GM21528 (cell line): ENCODE results near the gene GABRB1.
A peak's percentile ranks its signal among the peaks of the same experiment; 100 is the strongest.

Source experiments
- ATAC-seq: cut with Tn5 transposase; IDR thresholded peaks from one replicate; pipeline ENCODE4 v1.9.1; 2021; ENCODE audit warnings: mild to moderate bottlenecking, moderate library complexity; ENCODE audit not compliant: unreplicated experiment, low FRiP score

GABRB1 gene

DNA sequence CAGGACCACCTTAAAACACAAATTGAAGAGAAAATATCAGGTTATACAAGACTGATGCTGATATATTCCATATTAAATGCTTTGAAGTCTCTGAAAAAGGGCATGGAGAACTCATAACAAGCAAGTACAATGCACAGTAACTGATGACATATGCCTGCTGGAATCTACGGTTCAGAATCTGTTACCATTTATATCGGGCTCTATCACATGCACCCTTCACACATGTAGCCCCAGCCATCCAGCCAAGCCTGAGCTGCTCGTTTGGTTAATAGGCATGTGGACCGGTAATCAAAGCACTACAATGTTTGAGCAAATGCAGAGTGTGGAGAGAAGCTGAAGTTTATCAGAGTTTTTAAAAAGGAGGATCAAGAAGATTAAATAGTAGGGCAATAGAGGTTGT lies 420.3 kb downstream of the GABRB1 start:
- ATAC-seq, result no peak

- ATAC-seq, result peak; percentile 34
Observed at GRCh38 chr4:47462799-47463234, 431.4 kb downstream of the GABRB1 start.

DNA sequence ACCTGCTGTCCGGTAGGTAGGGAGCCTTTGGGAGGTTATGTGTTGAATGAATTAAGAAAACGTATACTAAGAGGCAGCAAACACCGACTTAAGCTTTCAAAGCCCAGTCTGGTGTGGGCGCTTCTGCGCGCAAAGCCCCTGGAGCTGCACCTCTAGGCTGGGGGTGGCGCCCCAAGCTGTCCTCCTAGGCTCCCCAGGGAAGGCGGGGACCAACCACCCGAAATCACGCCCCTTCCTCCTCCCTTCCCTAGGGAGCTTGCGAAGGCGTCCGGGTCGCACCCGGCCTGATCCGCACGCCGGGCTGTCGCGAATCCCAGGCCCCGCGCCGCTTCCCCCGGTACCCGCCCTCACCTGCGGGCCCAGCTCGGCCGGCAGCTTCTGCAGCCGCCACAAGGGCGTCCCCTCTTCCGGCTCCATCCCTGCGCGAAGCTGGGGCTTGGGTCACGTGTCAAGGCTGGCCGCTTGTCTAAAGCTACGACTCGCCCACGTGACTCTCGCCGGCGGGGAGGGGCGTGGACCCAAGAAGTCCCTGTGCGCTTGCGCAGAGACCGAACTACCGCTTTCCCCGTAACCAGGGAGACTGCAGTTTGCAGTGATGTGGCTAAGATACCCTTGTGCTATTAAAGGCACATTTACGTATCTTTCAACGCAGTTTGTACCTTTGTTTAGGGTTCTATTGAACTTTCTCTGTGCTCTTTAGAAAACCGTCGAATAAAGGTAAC lies 432.0 kb downstream of the GABRB1 start, which contains the start of gene COMMD8:
COMMD8 (minus strand) TSS at position 468 of the 722 bp plus-strand sequence; CDS start at position 417, 51 bp downstream.
- ATAC-seq, result peak; percentile 95

DNA sequence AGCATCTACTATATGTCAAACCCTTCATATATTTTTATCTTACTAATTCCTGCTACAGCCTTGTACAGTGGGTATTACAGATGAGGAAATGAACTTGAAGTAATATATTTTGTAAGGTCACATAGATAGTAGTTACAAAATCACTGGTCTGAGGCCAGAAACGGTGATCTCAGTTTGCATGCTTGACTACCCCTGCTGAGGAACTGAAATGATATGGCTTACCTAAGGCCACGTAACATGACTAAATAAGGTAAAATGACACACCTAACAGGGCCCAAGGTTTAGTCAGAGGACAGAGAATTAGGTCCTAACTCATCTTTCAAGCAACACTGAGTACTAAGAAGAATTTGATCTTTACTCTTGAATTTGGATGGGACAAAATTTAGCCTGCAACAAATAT lies 433.6 kb downstream of the GABRB1 start:
- peak; percentile 32 for ATAC-seq

DNA sequence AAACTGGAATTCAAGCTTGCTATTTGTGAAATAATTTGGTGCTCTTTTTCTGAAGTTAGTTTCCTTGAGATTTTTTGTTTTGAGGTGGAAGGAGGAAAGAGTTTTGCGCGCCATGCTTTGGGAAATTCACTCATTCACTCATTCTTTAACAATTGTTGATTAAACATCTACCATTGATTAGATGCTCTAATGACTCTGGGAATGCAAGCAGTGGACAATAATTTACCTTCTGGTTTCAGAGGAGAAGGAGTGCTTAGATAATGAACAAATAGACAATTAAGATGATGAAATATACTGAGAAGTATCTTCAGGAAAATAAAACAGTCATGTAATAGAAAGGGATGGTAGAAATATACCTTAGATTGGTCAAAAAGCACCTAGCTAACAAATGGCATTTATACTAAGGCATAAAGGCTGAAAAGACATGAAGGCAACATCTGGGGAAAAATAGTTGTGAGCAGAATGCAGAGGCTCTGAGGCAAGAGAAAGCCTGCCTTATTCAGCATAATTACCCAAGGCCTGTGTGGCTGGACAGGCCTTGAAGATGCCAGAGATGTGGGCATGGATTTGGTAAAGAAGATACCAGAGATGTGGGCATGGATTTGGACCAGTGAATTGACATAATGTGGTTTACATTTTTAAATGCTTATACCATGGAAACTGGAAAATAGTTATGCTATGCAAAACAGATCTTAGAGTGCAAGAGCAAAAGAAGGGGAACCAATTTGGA lies 434.9 kb downstream of the GABRB1 start:
- ATAC-seq, result no peak

DNA sequence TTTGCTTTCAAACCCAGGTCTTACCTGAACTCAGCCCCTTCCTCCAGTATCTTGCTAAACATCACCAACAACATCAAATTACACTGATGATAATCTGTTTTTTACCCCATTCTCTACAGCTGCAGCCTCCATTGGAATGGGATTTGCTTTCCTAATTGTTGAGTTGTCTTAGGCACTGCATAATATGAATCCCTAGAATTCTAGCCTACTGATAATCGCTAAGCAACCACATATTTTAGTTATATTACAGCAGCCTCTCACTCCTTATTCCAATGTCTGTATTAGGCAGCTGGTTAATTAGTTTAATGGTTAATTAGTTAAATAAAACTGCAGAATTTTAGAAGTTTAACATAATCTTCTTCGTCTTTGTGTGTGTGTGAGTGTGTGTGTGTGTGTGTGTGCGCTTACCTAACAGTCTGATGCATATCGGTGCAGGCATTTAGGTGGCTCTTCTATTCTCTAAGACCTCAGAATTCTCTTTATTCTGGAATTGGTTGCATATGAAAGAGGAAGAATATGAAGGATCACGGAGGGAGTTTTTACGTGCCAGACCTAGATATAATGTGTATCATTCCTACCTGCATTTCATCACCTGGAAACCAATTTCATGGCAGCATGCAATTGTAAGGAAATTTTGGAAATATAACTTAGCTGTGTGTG lies 437.5 kb downstream of the GABRB1 start:
- ATAC-seq, result no peak

- ATAC-seq, result no peak
Observed at GRCh38 chr4:47469951-47470350, 438.6 kb downstream of the GABRB1 start.

DNA sequence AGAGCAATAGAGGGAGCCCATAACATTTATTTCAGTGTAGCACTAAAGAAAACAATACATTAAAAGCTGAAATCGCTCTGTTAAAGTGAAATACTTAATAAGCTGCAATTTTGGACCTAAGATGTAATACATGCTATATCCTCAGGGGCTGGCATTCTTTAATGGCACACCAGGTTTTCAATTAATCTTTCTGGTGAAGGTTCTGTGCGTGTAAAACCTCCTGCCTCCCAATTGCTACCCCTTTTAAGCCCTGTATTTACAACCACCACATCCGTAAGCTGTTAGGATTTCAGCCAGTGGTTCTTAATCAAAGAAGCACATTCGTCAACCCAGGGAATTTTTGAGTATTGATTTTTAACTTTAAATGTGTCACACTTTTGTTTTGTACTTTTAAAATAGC lies 439.7 kb downstream of the GABRB1 start:
- no peak for ATAC-seq

DNA sequence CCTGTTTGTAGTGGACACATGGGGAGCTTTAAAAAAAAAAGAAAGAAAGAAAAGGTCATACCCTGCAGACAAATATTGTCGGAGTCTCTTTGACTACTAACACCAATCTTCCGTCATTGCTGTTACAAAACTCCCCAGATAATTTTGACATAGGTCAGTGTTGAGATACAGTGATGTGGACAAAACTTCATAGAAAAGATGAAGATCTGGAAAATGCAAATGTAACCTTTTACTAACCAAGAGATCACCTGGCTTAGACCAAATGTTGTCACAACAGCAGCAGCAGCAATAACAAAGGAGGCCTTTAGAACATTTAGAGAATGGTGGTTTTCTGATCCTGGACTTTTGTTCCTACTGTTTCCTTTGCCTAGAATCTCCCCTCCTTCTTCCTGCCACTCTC lies 440.2 kb downstream of the GABRB1 start:
- ATAC-seq, result no peak

DNA sequence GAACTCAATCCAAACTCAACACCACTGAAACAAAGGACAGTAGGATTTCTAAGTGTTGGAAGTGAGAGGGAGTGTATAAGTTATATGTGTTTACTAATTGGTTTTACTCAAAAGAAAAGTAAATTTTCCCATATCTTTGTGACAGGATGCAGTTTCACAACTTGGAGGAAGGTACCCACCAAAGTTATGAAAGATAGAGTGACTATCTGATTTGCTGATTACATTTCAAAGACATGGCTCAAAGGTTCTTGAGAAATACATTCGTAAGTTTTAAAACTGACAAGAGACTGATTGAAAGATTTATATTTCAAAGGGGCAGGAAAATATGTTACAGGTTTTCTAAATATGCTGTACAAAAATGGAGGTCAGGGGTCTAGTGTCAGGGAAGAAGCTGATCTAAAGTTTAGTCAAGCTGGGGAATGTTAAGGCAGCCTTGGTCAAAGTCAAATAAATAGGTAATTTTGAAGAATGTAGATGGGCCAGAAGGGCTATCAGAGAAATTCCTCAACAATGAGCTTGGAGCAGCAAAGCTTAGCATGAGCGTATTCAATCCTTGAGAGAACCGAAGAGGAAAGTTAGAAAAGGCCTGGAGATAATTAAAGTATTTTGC lies 441.9 kb downstream of the GABRB1 start:
- ATAC-seq, result no peak

- no peak for ATAC-seq
Observed at GRCh38 chr4:47474799-47475198, 443.4 kb downstream of the GABRB1 start.

- ATAC-seq, result no peak
Observed at GRCh38 chr4:47475411-47475810, 444.0 kb downstream of the GABRB1 start.
